GM18907 (cell line): ENCODE data around the gene BPIFA3.

Source experiments
- ATAC-seq: cut with Tn5 transposase; IDR thresholded peaks from one replicate; pipeline ENCODE4 v1.9.1; 2021; ENCODE audit warnings: mild to moderate bottlenecking, moderate library complexity; ENCODE audit not compliant: unreplicated experiment

The BPIFA3 gene

DNA sequence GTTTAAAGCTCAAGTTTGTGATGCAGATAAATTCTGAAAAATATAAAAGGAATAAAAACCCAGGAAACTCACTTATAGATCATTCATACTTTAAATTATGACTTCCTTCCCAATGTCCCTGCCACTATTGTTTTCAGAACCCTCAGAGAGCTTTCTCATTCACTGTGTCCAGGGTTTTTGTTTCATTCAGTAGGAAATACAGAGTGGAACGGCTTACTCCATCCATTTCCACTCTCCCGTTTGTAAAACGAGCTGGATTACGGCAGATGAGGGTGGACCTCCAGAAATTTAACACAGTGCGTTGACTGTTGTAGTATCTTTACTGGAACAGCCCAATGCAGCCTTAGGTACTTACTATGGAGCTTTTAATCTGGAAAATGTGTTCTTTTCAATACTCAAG lies 42.2 kb downstream of the BPIFA3 start:
- no peak for ATAC-seq

DNA sequence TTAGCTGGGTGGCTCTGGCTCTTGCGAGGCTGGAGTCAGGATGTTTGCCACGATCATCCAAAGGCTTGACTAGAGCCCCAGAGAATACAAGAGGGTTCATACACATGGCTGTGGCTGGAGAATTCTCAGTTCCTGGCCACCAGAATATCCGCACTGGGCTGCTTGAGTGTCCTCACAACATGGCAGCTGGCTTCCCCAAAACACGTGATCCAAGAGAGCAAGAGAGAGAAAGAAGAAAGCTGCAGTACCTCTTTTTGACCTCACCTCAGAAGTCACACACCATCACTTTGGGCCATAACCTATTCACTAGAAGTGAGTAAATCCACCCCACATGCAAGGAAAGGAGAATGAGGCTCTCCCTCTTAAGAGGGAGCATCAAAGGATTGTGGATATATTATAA lies 44.3 kb downstream of the BPIFA3 start:
- no peak for ATAC-seq

DNA sequence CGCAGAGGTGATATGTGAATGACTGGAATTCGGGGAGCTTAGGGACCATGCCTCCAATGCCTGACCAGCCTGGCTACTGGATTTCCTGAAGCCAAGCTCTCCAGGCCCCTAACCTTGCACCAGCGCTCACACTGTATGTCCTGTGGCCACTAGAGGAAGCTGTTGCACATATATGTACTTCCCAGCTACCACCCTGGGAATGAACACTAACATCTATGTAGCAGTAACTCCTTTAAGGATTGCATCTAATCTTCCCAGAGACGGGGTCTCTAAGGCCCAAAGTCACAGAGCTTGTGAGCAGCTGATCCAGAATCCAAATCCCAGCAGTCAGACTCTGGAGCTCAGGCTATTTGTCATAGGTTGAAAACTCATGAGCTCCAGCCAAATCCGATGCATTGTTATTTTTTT lies 45.5 kb downstream of the BPIFA3 start:
- ATAC-seq = no peak

DNA sequence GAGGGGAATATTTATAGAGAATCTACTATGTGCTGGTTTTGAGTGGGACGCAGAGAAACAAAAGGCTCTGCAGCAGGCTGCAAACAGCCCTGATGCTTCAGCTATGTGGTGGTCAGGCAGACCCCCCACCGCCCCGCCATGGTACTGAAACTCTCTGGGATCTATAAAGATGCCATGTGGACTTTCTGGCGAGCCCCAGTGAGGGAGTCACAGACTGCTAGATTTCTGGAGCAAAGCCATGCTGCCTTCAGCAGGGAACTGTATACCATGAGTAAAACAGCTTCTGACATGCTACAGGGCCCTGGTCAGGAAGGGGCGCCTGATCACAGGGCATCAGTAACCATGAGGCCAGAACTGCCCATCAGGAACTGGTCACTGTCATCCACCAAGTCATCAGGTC lies 46.6 kb downstream of the BPIFA3 start:
- ATAC-seq = no peak

DNA sequence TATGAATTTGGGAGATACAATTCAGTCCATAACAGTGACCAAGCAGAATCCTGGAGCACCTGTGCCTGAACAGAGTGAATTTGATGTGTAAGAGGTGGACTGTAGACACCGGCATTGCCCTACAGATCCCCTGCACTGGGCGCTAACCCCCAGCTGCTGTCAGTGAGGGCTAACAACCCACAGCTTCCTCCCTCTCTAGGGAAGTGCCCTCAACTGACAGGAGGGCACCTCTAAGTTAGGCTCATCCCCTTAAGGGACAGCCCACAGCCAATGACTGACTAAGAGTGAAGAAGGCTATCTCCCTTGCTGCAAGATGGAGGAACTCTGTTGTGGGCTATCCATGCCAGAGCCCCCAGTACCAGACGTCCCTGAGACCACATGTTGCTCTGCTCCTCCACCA lies 50.5 kb downstream of the BPIFA3 start:
- ATAC-seq = no peak

- ATAC-seq = no peak
These were observed 55.2 kb downstream of the BPIFA3 start for GRCh38 chr20:33272155-33272873.

GRCh38 chr20:33273117-33273851 lies 56.1 kb downstream of the BPIFA3 start:
- ATAC-seq = no peak

GRCh38 chr20:33275215-33275614 lies 58.1 kb downstream of the BPIFA3 start:
- no peak for ATAC-seq

DNA sequence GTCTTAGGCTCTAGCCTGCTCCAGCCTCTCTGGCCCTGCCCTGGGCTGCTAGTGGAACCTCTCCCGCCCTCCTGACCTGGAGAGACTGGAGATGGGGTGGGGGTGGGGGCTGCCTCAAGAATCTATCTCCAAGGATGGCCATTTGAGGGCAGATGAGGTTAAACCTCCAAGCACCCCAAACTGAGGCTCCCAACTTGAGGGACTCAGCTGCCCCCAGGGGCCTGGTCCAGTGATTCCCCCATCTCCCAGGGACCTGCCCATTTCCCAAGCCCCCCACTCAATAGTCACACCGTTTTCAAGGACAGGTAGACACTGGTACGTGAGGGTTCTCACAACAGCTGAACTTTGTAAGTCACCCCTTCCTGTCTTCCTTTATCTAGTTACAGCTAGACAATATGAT lies 58.7 kb downstream of the BPIFA3 start:
- no peak for ATAC-seq

DNA sequence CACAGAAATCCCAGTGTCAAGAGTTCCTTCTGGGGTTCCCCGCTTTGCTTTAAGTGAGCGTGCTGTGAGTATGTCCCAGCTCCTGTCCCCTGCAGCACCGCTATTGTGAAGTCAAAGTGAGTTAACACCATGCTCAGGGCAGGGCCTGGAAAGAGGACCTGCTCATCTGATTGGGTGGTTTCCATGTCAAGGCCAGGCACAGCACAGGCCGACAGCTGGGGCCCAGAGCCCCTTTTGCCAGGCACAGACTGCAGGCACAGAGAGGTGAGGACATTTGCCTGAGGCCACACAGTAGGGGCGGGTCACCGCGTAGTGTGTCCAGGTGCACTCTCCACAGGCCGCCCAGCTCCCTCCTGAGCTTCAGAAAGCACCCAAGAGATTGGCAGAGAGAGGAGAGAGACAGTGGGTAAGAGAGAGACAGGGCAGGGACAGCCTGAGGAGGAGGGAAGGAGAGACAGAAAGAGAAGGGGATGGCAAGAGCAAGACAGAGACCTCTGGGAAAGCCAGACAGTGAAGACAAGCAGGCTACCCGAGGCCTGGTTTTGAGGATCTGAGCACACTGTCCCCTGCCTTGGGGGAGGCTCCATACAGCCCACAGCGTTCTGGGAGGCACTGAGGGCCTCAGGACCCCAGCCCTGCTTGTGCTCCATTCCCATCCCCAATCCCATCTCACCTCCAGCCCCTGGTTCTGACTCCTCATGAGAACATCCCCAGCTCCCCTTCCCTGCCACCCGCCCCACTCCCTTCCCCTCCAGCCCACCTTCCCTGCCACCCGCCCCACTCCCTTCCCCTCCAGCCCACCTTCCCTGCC lies 59.4 kb downstream of the BPIFA3 start:
- no peak for ATAC-seq
